LoVo (cell line): ENCODE data around the gene MAP3K6.

Experiments
- DNase-seq: peaks from one replicate; pipeline ENCODE4 v3.0.0-alpha.2; 2016; ENCODE audit warnings: low spot score

Gene MAP3K6

GRCh38 chr1:27356619-27357280 lies 10.0 kb downstream of the MAP3K6 start:
- no peak for DNase-seq

DNA sequence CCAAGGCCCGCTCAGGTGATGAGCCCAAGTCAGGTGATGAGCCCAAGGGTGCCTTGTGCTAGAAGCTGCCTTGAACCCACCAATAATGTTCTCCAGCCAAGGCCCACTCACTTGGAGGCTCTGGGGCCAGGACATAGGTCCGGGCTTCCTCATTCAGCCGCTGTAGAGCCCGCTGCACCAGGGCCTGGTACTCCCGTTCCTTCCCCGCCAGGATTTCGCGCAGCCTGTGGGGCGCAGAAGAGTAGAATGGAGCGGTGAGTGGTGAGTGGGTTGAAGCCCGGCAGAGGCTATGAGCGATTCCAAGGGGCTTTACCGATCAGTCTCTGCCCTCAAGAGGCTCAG lies 10.5 kb downstream of the MAP3K6 start:
- DNase-seq = no peak

DNA sequence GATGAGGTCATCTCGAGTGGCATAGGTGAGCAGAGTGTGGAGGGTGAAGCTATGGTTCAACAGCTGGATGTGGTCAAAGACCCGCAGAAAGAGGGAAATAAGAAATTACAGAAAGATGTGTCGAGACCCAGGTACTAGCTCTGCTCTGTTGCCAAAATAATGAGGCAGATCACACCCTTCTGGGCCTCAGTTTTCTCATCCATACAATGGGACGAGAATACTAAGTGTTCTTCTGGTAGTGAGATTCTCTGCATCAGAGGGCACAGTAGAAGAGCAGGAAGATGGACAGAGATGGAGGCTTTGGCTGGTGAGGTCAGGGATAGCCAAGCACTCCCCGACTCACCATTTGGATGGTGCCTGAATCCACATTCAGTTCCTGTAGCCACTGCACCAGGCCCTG lies 11.1 kb downstream of the MAP3K6 start:
- DNase-seq = no peak

DNA sequence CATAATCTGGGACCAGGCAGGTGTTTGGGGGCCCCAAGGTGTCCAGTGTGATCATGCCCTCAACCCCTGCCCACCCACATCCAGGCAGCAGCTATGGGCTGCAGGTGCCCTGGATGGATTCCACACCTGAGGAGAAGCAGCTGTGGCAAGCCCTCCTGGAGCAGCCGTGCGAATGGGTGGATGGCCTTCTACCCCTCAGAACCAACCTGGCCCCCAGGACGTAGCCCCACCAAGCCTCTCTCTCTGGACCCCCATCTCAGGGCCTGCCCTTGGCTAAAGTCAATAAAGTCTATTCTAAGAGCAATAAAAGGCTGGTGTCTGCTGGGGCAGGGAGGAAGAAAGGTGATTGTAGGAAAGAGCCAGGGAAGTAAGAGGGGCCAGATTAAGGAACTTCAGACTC lies 13.1 kb downstream of the MAP3K6 start:
- no peak for DNase-seq

DNA sequence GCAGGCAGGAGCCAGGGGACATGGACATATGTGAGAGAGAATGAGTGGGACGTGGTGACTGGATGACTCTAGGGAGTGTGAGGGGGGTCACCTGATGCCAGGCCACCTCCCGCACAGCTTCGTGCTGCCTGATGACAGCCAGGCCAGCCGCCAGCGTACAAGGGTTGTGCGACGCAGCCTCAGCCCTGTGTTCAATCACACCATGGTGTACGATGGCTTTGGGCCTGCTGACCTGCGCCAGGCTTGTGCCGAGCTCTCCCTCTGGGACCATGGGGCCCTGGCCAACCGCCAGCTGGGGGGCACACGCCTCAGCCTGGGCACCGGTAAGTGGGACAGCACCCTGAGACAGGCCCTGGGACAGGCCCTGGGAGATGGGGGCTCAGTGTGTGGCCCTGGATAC lies 13.6 kb downstream of the MAP3K6 start:
- no peak for DNase-seq

- no peak for DNase-seq
These were observed 15.1 kb downstream of the MAP3K6 start for GRCh38 chr1:27351541-27352107.

DNA sequence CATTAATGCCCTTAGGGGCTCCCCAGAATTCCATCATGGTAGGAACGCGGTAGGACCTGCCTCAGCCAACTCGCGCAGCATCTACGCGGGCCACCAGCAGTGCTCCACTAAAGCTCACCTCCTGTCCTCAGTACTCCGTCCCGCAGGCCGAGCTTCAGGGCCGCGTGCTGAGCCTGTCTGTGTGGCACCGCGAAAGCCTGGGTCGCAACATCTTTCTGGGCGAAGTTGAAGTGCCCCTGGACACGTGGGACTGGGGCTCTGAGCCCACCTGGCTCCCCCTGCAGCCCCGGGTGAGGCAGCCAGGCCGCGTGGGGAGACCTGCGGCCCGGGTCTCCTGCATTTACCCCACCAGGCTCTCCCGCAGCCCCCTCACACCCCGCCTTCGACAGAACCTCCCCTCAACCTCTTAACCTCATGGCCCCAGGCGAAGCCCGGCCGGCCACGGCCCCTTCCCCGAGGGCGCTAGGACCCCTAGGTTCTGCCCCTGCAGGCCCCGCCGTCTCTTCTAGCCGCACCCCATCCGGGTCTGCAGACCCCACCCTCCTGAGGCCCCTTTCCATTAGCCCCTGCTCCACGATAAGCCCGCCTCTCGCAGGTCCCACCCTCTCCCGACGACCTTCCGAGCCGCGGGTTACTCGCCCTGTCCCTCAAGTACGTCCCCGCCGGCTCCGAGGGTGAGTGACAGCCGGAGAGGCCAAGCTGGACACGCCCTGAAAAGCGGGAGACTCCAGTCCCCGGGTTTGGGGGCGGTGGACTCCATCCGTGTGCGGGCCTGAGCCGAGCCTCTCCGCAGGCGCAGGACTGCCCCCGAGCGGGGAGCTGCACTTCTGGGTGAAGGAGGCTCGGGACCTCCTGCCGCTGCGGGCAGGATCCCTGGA lies 15.9 kb downstream of the MAP3K6 start:
- DNase-seq = no peak

GRCh38 chr1:27349784-27350662 lies 16.7 kb downstream of the MAP3K6 start:
- no peak for DNase-seq

DNA sequence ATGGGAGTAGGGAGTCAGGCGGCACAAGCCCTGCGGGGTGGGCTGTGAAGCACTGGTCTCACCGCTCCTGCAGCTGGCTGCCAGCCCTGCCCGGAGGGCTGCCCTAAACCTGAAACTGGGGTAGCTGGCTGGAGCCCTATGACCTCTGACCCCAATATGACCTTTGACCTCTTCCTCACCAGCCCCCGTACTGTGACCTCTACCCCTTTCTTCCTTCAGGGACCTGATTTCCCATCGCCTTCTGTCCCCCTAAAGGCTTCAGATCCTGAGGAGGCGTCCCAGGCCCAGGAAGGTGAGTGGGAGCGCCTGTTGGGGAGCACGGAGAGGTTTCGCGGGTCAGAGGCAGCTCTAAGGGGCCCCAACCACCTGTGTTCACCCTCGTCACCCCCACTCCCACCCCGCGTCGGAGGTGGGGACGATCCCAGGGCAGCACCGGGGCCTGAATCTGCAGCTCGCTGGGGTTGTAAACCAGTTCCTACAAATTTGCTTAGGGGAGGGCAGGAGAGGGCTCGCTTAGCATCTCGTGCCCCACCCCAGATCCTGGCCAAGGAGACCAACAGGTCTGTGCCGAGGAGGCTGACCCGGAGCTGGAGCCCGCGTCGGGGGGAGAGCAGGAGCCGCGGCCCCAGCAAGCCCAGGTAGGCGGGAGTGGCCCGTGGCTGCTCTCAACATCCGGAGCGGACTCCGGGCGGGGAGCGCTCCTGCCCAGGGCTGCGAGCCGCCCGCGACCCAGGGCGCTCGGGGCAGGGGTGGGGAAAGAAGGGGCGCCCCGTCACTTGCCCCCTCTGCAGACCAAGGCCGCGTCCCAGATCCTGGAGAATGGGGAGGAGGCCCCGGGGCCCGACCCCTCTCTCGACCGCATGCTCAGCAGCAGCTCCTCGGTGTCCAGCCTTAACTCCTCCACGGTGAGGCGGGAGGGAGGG lies 17.6 kb downstream of the MAP3K6 start:
- peak; percentile 47 for DNase-seq

DNA sequence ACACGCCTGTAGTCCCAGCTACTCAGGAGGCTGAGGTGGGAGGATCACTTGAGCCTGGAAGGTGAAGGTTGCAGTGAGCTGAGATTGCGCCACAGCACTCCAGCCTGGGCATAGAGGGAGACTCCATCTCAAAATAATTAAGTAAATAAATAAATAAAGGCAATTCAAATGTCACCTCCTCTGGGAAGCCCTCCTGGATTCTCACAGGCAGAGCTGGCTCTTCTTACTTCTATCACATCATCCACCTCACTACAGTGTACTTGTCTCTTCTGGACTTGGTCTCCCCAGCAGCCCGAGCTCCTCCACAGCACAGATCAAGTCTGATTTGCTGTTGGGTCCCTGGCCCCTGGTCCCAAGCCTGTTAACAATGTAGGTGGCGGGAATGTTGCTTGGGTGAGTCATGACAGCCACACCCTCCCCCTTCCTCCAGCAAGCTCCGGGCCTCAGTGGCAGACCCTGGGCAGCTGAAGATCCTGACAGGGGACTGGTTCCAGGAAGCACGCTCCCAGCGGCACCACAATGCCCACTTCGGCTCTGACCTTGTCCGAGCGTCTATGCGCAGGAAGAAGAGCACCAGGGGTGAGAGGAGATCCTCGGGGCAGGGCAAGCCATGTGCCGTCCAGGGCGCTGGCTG lies 19.7 kb downstream of the MAP3K6 start:
- peak; percentile 42 for DNase-seq

GRCh38 chr1:27346357-27346756 lies 20.4 kb downstream of the MAP3K6 start:
- no peak for DNase-seq

GRCh38 chr1:27345272-27345671 lies 21.5 kb downstream of the MAP3K6 start:
- no peak for DNase-seq

- DNase-seq = no peak
These were observed 23.1 kb downstream of the MAP3K6 start for GRCh38 chr1:27343639-27344025.

GRCh38 chr1:27342778-27343638 lies 23.8 kb downstream of the MAP3K6 start:
- peak; percentile 44 for DNase-seq

GRCh38 chr1:27342391-27342777 lies 24.4 kb downstream of the MAP3K6 start:
- DNase-seq = no peak

DNA sequence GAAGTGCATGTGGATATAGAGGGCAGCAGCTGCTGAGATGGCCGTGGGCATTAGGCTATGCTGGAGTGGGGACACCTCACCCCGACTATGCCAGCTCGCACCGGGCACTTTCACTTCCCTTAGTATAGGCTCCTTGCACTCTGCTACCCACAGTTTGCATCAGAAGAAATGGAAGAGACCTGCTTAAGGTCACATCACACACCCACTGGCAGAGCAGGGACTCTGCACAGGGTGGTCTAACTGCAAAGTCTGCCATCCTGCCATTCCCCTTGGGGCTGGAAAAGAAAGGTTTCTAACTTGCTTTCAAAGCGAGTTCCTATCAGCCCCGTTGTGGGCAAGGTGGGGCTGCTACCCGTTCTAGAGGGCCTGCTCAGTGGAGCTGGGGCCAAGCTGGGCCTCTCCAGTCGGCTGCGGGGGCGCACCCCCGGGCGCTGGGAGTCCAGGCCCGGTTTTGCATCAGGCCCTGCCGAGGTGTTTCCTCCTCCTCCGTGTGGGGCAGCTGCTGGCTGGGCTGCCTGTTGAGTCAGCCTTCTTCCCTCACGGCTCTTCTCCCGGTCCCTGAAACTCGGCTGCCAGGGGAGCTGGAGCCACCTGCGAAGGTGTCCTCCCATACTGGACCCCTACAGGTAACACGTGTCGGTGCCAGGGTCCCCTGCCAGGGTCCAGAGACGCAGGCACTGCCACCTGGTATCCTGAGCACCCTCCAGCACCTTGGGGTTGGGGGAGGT lies 25.1 kb downstream of the MAP3K6 start, which contains the start of gene SYTL1:
Gene SYTL1, plus strand, starts transcription at position 498 of the 728 bp plus-strand sequence. CDS start 3,313 bp downstream, outside the sequence.
- no peak for DNase-seq

DNA sequence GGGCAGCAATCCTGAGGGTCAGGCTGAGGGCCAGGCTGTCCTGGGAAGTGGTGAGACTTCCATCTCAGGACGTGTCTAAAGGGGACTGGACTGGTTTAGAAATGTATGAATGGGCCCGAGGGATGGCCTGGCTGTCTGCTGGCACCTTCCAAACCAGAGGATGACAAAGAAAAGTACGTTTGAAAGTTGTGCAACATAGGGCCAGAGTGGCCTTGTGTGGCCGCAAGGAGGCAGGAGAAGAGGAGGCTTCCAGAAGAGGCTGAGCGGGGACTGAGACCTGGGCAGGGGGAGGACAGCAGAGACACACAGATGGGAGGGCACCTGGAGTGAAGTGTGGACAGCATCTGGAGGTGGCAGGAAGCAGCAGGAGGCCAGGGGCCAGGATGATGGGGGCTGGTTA lies 27.5 kb downstream of the MAP3K6 start:
- no peak for DNase-seq

- no peak for DNase-seq
These were observed 28.0 kb downstream of the MAP3K6 start for GRCh38 chr1:27338751-27339150.

GRCh38 chr1:27336756-27337155 lies 30.0 kb downstream of the MAP3K6 start:
- no peak for DNase-seq
